Measurements from ENCODE around the gene HKDC1. TPM values are rescaled to one million over a fixed set of nuclear protein-coding genes. Genes with fewer than 3 reads are reported as not detected.

HKDC1 gene
- polyA plus RNA-seq, 1 donor from 2014 or later = 0.07 TPM

DNA sequence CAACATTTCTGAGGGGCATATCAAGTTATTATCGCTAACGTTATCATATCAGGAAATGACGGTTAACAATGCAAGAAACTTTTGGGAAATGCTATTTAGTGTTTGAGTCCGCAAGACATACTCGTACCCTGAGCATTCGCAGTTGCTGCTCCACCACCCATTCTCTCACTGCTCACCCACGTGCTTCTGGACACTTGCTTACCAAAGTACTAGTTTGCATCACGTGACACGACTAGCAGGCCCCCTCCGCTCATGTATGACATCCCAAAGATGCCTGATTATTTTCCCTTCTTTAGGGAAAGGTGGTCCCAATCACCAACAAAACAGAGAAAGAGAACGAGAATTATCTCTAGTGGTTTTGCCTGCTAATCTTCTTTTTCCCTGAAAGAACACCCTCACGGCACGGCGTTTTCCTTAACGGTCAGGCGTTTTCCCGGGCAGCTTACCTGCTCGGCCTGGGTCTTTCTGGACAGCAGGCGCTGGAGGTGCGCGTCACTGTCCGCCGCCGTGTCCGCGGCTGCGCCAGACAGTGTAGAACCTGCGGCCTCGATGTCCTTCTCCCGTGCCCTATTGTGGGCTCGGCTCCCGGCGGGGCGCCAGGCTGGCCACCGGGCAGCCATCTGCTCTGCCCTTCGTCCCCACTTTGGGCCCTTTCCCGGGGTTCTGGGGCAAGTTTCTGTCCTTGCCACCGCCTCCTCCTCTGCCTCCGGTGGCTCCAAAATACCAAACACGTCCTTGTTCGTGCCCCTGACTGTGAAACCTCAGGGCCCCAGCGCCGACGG lies 40.2 kb upstream of the HKDC1 start, which contains the start of gene SUPV3L1:
Gene SUPV3L1 (plus strand): TSS at position 492 of the 782 bp plus-strand sequence. CDS start 58 bp downstream, at position 550.
- H3F3A ChIP-seq (ENCODE audit: insufficient read depth, low read length, poor library complexity, severe bottlenecking) = no peaks in the 10 kb centered on the region
- H3K79me2 ChIP-seq (replicated peaks; ENCODE audit: insufficient read depth, low read length) = peaks cover 32% of the 10 kb centered on the region
- peak within 1 kb of the TSS; percentile 75 for H3K4me3 ChIP-seq (ENCODE audit: low read length)
- peak within 1 kb of the TSS; percentile 75 for H3K27ac ChIP-seq (ENCODE audit: low read length)
- peak within 1 kb of the TSS; percentile 75 for H2AFZ ChIP-seq (ENCODE audit: low read depth, low read length)
- H3K4me2 ChIP-seq (ENCODE audit: low read length) = peak within 1 kb of the TSS; percentile 93
- no peaks in the 10 kb centered on the region for H3K27me3 ChIP-seq (ENCODE audit: insufficient read depth, low read depth, low read length)
- no peaks in the 10 kb centered on the region for H3K9me3 ChIP-seq (ENCODE audit: low read length)
- H3K36me3 ChIP-seq (ENCODE audit: insufficient read depth, low read length) = no peaks in the 10 kb centered on the region
- H3K9ac ChIP-seq (ENCODE audit: low read length) = peak within 1 kb of the TSS; percentile 83
- TF ChIP-seq, protein P1, sequence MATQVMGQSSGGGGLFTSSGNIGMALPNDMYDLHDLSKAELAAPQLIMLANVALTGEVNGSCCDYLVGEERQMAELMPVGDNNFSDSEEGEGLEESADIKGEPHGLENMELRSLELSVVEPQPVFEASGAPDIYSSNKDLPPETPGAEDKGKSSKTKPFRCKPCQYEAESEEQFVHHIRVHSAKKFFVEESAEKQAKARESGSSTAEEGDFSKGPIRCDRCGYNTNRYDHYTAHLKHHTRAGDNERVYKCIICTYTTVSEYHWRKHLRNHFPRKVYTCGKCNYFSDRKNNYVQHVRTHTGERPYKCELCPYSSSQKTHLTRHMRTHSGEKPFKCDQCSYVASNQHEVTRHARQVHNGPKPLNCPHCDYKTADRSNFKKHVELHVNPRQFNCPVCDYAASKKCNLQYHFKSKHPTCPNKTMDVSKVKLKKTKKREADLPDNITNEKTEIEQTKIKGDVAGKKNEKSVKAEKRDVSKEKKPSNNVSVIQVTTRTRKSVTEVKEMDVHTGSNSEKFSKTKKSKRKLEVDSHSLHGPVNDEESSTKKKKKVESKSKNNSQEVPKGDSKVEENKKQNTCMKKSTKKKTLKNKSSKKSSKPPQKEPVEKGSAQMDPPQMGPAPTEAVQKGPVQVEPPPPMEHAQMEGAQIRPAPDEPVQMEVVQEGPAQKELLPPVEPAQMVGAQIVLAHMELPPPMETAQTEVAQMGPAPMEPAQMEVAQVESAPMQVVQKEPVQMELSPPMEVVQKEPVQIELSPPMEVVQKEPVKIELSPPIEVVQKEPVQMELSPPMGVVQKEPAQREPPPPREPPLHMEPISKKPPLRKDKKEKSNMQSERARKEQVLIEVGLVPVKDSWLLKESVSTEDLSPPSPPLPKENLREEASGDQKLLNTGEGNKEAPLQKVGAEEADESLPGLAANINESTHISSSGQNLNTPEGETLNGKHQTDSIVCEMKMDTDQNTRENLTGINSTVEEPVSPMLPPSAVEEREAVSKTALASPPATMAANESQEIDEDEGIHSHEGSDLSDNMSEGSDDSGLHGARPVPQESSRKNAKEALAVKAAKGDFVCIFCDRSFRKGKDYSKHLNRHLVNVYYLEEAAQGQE (IDR thresholded peaks at IDR 0.05; ENCODE audit: borderline replicate concordance) = peak; percentile 48
- TF ChIP-seq EP300 (conservative IDR thresholded peaks at IDR 0.05; ENCODE audit: poor library complexity, severe bottlenecking) (peak; percentile 74), TAF1 (IDR thresholded peaks at IDR 0.05; ENCODE audit: low read depth) (peak; percentile 28), POLR2AphosphoS5 (IDR thresholded peaks at IDR 0.05) (peak; percentile 86), SMC3 (conservative IDR thresholded peaks at IDR 0.05; ENCODE audit: poor library complexity) (peak; percentile 66), RAD21 (conservative IDR thresholded peaks at IDR 0.05) (peak; percentile 39), MXI1 (conservative IDR thresholded peaks at IDR 0.05; ENCODE audit: poor library complexity, severe bottlenecking) (peak; percentile 99), EZH2 (IDR thresholded peaks at IDR 0.05; ENCODE audit: borderline replicate concordance, insufficient read depth, low read length, poor library complexity, severe bottlenecking) (no peak)
- TF ChIP-seq, protein P2, sequence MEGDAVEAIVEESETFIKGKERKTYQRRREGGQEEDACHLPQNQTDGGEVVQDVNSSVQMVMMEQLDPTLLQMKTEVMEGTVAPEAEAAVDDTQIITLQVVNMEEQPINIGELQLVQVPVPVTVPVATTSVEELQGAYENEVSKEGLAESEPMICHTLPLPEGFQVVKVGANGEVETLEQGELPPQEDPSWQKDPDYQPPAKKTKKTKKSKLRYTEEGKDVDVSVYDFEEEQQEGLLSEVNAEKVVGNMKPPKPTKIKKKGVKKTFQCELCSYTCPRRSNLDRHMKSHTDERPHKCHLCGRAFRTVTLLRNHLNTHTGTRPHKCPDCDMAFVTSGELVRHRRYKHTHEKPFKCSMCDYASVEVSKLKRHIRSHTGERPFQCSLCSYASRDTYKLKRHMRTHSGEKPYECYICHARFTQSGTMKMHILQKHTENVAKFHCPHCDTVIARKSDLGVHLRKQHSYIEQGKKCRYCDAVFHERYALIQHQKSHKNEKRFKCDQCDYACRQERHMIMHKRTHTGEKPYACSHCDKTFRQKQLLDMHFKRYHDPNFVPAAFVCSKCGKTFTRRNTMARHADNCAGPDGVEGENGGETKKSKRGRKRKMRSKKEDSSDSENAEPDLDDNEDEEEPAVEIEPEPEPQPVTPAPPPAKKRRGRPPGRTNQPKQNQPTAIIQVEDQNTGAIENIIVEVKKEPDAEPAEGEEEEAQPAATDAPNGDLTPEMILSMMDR (IDR thresholded peaks at IDR 0.05; ENCODE audit: poor library complexity, severe bottlenecking) = no peak
- H3K9me2 ChIP-seq (ENCODE audit: insufficient read depth, low read length) = no peaks in the 10 kb centered on the region
- no peaks in the 10 kb centered on the region for H4K20me1 ChIP-seq (ENCODE audit: insufficient read depth)

DNA sequence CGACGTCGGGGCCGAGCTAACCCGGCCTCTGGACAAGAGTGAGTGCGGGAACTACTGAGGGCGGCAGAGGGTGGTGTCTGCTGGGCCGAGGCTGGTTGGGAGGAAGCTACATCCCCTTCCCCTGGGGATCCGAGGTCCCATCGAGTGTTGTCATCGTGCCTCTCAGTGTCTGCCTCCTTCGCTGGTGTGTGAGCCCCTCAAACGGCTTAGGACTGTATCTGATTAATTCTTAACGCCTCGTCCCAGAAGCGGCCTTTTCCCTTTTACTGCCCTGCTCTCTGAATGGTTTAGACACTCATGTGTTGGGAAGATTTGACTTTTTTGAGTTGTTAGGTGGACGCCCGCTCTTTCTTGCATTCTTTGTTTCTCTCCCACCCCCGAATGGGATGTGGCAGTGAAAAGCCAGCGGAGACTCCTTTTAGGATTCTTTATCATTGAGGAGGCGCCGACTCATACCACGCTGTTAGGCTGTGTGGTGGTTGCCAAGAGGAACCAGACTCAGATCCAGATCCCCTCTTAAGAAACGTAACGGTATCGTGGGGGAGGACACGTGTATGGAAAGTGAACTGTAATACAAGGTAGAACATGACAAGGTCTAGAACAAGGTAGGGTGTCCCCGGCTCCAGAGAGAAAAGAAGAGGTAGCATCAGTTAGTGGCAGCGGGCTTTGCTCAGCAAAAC lies 39.5 kb upstream of the HKDC1 start:
- Histone ChIP-seq H3K36me3 (ENCODE audit: insufficient read depth, low read length) (no peaks in the 10 kb centered on the region), H4K20me1 (ENCODE audit: insufficient read depth) (no peaks in the 10 kb centered on the region), H3K27me3 (ENCODE audit: insufficient read depth, low read depth, low read length) (no peaks in the 10 kb centered on the region), H2AFZ (ENCODE audit: low read depth, low read length) (peak overlapping the region; percentile 75), H3K4me3 (ENCODE audit: low read length) (peak overlapping the region; percentile 75), H3K9me3 (ENCODE audit: low read length) (no peaks in the 10 kb centered on the region), H3K4me2 (ENCODE audit: low read length) (peak overlapping the region; percentile 93), H3K79me2 (replicated peaks; ENCODE audit: insufficient read depth, low read length) (peaks cover 32% of the 10 kb centered on the region), H3K9ac (ENCODE audit: low read length) (peak overlapping the region; percentile 83), H3F3A (ENCODE audit: insufficient read depth, low read length, poor library complexity, severe bottlenecking) (no peaks in the 10 kb centered on the region), H3K27ac (ENCODE audit: low read length) (peak overlapping the region; percentile 75), H3K9me2 (ENCODE audit: insufficient read depth, low read length) (no peaks in the 10 kb centered on the region)
- TF ChIP-seq EZH2 (IDR thresholded peaks at IDR 0.05; ENCODE audit: borderline replicate concordance, insufficient read depth, low read length, poor library complexity, severe bottlenecking) (no peak), EP300 (conservative IDR thresholded peaks at IDR 0.05; ENCODE audit: poor library complexity, severe bottlenecking) (no peak), TAF1 (IDR thresholded peaks at IDR 0.05; ENCODE audit: low read depth) (no peak)
- TF ChIP-seq, protein P1 (IDR thresholded peaks at IDR 0.05; ENCODE audit: borderline replicate concordance) = peak; percentile 9
